WTC11 (cell line): ENCODE measurements around the gene KDM2A.

Experiments used
- ATF1 ChIP-seq: sonication (generic); formaldehyde crosslinking; IDR thresholded peaks from 2 replicates; pipeline ENCODE4 v1.8.1; 2023; ENCODE audit warnings: mild to moderate bottlenecking, moderate library complexity, missing genetic modification reagents
- CBFB ChIP-seq: sonication (generic); formaldehyde crosslinking; IDR thresholded peaks from 2 replicates; pipeline ENCODE4 v1.8.1; 2022; ENCODE audit warnings: mild to moderate bottlenecking, low read depth, missing genetic modification reagents
- CREM ChIP-seq: sonication (generic); formaldehyde crosslinking; IDR thresholded peaks from 2 replicates; pipeline ENCODE4 v1.8.1; 2022; ENCODE audit warnings: mild to moderate bottlenecking, missing genetic modification reagents, moderate library complexity
- FOXJ3 ChIP-seq: sonication (generic); formaldehyde crosslinking; IDR thresholded peaks from 2 replicates; pipeline ENCODE4 v1.9.0; 2021; ENCODE audit warnings: missing genetic modification reagents, mild to moderate bottlenecking, borderline replicate concordance
- MYBL2 ChIP-seq: sonication (generic); formaldehyde crosslinking; IDR thresholded peaks from 2 replicates; pipeline ENCODE4 v1.8.1; 2023; ENCODE audit warnings: mild to moderate bottlenecking, moderate library complexity, missing genetic modification reagents
- TP53 ChIP-seq: sonication (generic); formaldehyde crosslinking; IDR thresholded peaks from 2 replicates; pipeline ENCODE4 v1.8.1; 2023; ENCODE audit warnings: mild to moderate bottlenecking, missing genetic modification reagents
- TF ChIP-seq, protein P1 (sequence below): fragments of 200-600 bp; IDR thresholded peaks from 2 replicates; pipeline ENCODE4 v1.8.0; 2022; ENCODE audit warnings: antibody characterized with exemption
- TF ChIP-seq, protein P2 (sequence below): sonication (generic); formaldehyde crosslinking; IDR thresholded peaks from 2 replicates; pipeline ENCODE4 v1.8.1; 2022; ENCODE audit warnings: missing genetic modification reagents, borderline replicate concordance
- TF ChIP-seq, protein P3 (sequence below): sonication (generic); formaldehyde crosslinking; IDR thresholded peaks from 2 replicates; pipeline ENCODE4 v1.8.0; 2022; ENCODE audit warnings: mild to moderate bottlenecking, missing genetic modification reagents
- TF ChIP-seq, protein P4 (sequence below): sonication (generic); formaldehyde crosslinking; IDR thresholded peaks from 2 replicates; pipeline ENCODE4 v1.8.1; 2022; ENCODE audit warnings: mild to moderate bottlenecking, missing genetic modification reagents, moderate library complexity, borderline replicate concordance
- TF ChIP-seq, protein P5 (sequence below): sonication (generic); formaldehyde crosslinking; conservative IDR thresholded peaks from 2 replicates; pipeline ENCODE4 v1.8.1; 2022; ENCODE audit warnings: mild to moderate bottlenecking, missing genetic modification reagents

DNA sequence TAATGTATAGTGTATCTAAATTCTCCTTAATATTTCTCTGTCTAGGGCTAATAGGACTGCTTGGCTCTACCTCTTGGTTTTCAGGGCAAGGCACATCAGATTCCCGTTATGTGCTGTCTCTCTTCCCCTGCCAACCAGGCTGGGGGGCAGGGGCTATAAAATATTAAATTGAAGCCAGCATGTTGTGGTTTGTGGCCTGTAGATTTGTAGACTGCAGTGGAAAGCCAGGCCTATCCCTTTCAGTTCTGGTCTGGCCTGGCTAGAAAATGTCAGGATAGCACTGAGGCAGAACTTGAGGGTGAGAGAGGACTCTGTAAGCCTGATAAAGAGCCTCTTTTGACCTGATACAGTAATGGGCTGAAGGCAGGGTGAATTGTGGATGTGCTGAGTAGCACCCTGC, 132.8 kb downstream of the KDM2A start:
- TF ChIP-seq MYBL2 (CRISPR knock-in tag) (no peak), CREM (no peak), TP53 (CRISPR knock-in tag) (no peak), FOXJ3 (CRISPR knock-in tag) (no peak), ATF1 (no peak), CBFB (no peak)
- TF ChIP-seq, protein P1, sequence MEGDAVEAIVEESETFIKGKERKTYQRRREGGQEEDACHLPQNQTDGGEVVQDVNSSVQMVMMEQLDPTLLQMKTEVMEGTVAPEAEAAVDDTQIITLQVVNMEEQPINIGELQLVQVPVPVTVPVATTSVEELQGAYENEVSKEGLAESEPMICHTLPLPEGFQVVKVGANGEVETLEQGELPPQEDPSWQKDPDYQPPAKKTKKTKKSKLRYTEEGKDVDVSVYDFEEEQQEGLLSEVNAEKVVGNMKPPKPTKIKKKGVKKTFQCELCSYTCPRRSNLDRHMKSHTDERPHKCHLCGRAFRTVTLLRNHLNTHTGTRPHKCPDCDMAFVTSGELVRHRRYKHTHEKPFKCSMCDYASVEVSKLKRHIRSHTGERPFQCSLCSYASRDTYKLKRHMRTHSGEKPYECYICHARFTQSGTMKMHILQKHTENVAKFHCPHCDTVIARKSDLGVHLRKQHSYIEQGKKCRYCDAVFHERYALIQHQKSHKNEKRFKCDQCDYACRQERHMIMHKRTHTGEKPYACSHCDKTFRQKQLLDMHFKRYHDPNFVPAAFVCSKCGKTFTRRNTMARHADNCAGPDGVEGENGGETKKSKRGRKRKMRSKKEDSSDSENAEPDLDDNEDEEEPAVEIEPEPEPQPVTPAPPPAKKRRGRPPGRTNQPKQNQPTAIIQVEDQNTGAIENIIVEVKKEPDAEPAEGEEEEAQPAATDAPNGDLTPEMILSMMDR: no peak
- TF ChIP-seq, protein P2, sequence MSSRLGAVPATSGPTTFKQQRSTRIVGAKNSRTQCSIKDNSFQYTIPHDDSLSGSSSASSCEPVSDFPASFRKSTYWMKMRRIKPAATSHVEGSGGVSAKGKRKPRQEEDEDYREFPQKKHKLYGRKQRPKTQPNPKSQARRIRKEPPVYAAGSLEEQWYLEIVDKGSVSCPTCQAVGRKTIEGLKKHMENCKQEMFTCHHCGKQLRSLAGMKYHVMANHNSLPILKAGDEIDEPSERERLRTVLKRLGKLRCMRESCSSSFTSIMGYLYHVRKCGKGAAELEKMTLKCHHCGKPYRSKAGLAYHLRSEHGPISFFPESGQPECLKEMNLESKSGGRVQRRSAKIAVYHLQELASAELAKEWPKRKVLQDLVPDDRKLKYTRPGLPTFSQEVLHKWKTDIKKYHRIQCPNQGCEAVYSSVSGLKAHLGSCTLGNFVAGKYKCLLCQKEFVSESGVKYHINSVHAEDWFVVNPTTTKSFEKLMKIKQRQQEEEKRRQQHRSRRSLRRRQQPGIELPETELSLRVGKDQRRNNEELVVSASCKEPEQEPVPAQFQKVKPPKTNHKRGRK (CRISPR knock-in tag): no peak
- TF ChIP-seq, protein P3, sequence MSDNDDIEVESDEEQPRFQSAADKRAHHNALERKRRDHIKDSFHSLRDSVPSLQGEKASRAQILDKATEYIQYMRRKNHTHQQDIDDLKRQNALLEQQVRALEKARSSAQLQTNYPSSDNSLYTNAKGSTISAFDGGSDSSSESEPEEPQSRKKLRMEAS (CRISPR knock-in tag): no peak
- TF ChIP-seq, protein P4, sequence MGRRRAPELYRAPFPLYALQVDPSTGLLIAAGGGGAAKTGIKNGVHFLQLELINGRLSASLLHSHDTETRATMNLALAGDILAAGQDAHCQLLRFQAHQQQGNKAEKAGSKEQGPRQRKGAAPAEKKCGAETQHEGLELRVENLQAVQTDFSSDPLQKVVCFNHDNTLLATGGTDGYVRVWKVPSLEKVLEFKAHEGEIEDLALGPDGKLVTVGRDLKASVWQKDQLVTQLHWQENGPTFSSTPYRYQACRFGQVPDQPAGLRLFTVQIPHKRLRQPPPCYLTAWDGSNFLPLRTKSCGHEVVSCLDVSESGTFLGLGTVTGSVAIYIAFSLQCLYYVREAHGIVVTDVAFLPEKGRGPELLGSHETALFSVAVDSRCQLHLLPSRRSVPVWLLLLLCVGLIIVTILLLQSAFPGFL: no peak
- TF ChIP-seq, protein P5, sequence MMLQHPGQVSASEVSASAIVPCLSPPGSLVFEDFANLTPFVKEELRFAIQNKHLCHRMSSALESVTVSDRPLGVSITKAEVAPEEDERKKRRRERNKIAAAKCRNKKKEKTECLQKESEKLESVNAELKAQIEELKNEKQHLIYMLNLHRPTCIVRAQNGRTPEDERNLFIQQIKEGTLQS (CRISPR knock-in tag): no peak
